GM19452 (cell line): ENCODE measurements around the gene CACNA1A.
A peak's percentile ranks its signal among the peaks of the same experiment; 100 is the strongest.
"Not testable (repeated sequence)": the region's sequence is repeated elsewhere in the genome, so short reads cannot be mapped to it uniquely, and the experiment has no call there.

Experiments
- ATAC-seq: cut with Tn5 transposase; IDR thresholded peaks from one replicate; pipeline ENCODE4 v1.9.1; 2021; ENCODE audit not compliant: unreplicated experiment

The CACNA1A gene

DNA sequence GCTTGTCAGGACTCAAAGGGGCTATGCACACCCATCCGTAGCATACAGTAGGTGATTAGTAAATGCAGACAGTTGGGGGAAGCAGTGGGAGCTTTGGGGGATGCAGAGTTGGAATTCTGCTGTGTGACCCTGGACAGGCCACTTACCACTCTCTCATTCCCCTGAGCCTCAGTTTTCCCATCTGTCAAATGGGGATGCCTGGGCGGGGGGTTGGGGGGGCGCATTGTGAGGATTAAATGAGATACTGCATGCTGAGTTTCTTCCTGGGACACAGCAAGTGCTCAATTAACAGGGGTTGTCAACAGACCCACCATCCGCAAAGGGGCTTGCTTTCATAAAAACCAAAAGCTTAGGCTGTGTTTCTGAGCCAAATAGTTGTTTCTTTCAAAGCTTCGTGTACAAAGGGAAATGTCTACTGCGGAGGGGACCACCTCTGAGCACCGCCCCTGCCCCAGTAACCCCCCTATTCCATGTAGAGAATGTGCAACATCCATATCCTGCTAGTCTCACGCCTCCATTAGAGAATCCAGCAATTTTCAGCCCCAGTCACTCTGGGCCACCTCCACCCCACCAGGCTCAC lies 223.7 kb downstream of the CACNA1A start:
- no peak for ATAC-seq

DNA sequence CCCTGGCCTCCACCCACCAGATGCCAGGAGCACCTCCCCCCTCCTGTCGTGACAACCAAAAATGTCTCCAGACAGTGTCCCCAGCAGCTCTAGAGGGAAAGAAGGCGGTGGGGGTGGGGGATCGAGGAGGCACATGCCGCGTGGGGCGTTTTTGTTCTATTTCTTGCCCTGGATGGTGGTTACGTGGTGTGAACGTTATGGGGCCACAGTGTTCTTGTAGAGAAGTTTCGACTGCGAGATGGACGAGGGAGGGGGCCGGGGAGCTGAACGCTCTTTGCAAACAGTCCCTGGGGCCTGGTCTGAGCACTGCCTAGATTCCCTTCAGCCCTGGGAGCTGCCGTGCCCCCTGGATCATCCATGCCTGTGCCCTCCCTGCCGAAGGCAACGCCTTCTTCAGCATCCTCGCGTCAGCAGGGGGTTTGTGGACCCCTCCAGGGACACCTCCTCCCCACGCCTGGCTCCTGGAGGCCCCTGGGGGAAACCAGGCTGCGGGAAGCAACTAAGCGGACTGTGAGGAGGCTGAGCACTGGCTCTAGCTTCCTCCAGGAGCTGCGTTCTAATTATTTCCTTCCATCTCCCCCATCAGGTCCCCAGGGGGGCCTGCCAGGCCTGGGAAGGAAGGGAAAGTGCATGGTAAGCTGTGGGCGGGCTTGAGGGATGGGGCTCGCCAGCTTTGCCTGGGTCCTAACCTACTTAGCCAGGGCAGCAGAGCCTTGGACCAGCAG lies 224.6 kb downstream of the CACNA1A start:
- no peak for ATAC-seq

DNA sequence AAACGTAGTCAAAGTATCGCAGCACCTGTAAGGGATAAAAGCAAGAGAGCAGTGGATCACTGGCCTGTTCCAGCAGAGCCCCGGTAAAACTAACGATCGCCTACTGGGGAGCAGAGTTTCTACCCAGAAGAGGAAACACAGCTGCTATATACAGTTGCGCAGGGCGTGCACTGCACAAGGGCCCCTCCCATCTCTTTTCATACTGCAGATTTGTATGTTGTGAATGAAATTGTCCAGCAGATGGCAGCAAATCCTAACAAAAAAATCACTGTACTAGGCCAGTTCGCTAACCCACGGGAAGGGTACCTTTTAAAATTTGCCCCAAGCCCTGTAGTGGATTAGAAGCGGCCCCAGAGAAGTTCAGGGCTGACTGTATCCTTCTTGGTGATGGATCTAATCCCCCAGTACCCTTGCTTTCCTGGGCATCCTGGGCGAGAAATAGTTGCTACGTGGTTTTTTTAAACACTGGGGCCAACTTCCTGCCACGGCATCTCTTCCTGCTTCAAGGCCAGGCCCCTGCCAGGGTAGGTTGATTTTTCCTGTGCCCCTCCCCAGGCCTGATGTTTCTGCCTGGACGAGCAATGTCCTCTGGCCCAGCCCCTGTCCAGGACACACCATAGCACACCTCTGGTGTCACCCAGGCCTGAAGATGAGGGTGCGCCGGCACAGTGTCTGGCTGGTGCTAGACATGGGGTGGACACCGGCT lies 229.0 kb downstream of the CACNA1A start:
- no peak for ATAC-seq

DNA sequence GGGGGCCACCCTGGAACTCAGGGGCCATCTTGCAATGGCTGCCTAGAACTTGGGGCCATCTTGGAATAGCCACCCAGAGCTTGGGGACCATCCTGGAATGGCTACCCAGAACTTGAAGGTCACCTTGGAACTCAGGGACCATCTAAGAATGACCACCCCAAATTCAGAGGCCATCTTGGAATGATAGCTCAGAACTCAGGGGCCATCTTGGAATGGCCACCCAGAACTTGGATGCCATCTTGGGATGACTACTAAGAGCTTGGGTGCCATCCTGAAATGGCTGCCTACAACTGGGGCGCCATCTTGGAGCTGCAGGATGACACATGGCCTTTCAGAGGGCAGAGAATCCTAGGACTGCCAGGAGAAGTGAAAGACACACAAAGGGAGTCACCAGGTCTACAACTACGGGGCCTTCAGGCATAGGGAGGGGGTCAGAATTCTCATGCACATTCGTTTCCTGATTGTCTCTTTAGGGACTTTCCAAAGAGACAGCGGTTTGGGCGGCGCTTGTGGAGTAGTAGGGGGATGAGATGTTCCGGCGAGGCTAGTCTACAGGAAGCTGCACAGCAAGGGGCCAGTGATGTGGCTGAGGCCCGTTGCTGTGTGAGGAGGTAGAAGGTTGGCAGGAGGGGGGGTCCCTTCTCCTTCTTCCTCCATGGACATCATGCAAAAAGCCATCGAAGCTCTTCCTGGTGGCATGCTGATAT lies 231.1 kb downstream of the CACNA1A start:
- ATAC-seq = no peak

DNA sequence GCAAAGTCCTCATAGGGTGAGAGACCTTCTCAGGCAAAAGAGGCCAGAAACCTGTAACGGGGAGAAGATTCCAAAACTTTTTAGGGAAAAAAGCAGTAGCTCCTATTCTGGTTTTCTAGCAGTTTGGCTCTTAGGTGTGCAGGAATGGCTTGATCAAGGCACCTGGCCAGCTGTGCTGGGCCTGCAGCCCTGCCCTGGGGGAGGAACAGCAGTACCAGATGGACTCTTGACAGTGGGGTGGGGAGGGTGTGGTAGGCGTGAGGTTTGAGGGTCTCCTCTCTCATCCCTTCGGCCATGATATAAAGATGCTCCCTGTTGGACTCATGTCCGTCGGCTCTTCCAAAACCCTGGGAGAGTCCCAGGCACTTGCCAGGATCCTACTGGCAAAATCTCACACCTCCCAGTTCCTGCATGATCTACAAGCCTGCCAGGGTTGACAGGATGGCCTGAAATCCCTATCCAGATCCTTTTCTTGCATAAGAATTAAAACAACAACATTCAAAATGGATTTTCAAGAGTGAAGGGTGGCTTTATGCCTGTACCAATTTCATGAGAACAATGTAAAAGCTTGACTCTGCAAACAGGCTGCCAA lies 235.7 kb downstream of the CACNA1A start:
- no peak for ATAC-seq

- ATAC-seq = no peak
Observed at GRCh38 chr19:13269348-13269747, 236.9 kb downstream of the CACNA1A start.

DNA sequence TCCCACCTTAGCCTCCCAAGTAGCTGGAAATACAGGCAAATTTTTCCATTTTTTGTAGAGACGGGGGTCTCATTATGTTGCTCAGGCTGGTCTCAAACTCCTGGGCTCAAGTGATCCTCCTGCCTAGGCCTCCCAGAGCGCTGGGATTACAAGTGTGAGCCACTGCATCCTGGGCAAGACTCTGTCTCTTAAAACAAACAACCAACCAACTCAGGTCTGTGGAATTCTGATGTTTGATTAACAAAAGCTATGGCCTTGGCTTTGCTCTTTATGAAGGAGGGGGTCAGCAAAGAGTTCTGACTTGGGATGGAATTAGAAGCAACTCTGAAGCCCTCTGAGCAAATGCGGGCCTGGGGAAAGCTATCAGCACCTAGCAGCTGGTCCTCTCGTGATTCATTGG lies 238.4 kb downstream of the CACNA1A start:
- ATAC-seq = no peak

GRCh38 chr19:13267131-13267530 lies 239.1 kb downstream of the CACNA1A start:
- no peak for ATAC-seq

DNA sequence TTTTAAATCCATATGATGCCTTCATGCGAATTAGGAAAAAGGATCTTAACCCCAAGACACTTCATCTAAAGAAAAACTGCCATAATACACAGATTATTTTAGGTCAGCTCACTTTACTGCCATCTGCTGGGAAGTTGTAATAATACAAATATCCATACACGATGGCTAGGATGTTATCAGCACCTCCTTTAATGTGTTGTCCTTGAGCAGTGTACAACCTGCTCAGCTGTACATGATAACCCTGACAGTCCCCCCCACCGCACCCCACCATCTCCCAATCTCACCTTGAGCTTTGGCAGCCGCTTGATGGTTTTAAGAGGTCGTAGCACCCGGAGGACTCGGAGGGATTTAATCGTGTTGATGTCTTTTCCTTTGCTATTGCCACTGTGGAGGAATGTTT lies 243.8 kb downstream of the CACNA1A start:
- ATAC-seq = no peak

DNA sequence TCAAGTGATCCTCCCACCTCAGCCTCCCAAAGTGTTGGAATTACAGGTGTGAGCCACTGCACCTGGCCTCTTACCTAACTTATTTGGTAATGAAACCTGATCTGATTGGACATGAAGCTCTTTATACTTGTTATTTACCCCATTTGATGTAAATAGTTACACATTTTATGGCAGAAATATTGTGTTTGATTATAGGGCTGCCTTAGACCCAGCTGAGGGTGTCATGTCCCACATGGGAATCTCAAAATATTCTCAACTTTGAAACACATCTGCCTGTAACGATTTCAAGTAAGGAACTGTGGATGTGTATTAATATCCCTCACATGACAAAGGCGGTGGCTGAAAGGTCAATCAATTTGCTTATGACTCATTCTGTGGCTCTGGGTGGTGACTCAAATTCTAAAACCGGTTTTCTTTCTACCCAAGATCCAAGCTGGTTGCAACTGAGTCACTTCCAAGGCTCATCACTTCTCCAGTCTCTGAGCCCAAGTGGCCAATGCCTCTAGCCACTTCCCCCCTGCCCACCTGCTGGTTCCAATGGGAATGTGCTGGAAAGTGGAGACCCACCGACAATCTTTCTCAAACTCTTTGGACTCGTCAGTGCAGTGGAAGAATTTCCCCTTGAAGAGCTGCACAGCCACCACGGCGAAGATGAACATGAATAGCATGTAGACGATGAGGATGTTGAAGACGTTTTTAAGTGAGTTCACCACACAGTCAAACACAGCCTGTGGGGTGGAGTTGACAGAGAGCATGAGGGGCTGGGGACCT lies 245.2 kb downstream of the CACNA1A start:
- peak; percentile 76 for ATAC-seq

DNA sequence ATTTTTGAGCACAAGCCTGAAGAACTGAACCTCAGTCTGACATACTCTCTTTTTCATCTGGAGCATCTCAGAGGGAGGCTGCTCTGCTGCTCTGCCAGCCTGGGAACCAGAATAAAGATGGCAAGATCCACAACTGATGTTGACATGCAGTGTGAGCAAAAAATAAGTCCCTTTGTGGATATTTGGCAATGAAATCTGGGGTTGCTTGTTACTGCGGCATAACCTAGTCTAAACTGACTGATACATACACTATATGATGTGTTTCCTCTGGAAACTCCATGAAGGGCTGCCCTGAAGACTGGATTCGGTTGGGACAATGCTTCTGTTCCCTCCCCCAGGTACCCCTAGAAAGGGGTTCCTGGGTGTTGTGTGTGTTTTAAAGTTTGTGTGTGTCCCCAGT lies 249.4 kb downstream of the CACNA1A start:
- no peak for ATAC-seq

DNA sequence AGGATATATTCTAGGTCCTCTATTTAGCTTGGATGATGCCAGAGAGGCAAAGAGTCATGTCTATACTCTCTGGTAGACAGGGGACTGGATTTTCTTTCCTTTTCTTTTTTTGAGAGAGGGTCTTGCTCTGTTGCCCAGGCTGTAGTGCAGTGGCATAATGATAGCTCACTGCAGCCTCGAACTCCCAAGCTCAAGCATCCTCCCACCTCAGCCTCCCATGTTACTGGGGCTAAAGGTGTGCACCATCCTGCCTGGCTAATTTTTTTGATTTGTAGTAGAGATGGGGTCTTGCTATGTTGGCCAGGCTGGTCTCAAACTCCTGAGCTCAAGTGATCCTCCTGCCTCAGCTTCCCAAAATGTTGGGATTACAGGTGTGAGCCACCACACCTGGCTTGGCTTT lies 249.9 kb downstream of the CACNA1A start:
- ATAC-seq = not testable (repeated sequence)

DNA sequence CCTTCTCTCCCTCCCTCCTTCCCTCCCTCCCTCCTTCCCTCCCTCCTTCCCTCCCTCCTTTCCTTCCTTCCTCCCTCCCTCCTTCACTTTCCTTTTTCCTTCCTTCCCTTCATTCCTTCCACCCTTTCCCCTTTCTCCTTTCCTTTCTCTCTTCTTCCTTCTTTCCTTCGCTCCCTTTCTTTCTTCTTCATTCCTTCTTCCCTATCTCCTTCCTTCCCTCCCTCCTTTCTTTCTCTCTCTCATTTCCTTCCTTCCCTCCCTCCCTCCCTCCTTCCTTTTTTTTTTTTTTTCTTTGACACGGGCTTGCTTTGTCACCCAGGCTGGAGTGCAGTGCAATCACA lies 250.6 kb downstream of the CACNA1A start:
- no peak for ATAC-seq

DNA sequence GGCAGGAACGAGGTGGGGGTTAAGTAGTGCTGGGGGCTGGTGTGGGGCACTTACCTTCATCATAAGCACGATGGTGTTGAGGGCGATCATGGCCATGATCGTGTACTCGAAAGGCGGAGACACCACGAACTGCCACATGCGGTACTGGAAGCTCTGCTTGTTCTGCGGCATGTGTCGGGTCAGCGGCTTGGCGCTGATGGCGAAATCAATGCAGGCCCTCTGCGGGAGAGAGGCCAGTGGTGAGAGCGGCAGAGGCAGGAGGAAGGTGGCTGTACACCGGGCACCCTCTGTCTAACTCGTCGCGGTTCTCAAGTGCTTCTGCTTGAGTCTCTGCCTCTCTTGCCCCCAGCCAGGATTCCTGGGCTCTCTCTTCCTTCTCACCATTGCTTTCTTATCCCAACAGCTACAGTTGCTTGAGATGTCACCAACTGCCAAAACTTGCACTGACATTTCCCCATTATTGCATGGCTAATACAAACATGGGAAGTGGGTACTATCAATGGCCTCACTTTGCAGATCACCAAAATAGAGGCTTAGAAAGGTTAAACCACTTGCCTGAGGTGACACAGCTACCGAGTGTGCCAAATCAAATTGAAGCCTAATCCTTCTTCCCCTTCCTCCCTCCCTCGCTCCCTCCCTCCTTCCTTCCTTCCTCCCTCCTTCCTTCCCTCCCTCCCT lies 251.1 kb downstream of the CACNA1A start:
- ATAC-seq = no peak

DNA sequence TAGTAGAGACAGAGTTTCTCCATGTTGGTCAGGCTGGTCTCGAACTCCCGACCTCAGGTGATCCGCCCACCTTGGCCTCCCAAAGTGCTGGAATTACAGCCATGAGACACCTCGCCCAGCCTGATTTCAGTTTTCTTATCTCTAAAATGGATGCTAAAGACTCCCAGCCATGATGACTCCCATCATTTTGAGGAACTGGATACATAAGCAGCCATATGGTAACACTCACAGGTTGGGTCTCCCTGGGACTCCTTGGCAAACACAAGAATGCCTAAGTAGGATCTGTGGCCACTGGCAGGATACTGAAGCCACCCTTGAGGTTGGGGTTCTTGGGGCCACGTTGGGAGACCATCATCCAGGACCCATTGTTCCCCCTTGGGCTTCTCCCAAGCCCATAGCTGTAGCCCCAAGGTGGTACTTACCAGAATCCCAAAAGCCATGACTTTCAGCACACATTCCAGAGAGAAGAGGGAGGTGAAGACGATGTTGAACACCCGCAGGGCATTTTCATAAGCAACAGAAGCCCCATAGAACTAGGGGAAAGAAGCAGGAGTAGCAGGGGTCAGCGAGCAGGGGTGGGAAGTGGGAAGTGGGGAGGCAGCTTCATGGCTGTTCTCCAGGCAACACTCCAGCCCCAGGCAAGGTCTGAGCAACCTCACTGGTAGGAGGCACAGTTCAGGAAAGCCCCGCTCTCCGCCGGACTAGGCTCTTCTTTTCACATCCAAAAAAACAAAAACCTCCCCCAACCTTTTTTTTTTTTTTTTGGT lies 253.5 kb downstream of the CACNA1A start:
- no peak for ATAC-seq

DNA sequence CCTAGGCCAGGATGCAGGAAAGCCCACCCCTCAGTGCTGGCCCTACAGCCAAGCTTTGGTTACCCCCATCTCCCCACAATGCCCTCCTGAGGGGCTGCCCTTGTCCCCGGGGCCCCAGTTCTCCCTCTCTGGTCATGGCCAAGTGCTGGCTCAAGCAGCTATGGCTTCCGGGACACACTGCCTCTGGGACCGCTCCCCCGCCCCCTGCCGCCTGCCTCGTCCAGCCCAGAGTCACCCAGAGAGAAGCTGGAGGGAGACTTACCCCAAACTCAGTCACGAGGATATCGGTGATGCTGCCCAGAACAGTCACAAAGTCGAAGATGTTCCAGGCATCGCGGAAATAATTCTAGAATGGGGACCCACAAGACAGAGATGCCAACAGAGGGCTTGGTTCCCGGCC lies 261.4 kb downstream of the CACNA1A start:
- no peak for ATAC-seq

DNA sequence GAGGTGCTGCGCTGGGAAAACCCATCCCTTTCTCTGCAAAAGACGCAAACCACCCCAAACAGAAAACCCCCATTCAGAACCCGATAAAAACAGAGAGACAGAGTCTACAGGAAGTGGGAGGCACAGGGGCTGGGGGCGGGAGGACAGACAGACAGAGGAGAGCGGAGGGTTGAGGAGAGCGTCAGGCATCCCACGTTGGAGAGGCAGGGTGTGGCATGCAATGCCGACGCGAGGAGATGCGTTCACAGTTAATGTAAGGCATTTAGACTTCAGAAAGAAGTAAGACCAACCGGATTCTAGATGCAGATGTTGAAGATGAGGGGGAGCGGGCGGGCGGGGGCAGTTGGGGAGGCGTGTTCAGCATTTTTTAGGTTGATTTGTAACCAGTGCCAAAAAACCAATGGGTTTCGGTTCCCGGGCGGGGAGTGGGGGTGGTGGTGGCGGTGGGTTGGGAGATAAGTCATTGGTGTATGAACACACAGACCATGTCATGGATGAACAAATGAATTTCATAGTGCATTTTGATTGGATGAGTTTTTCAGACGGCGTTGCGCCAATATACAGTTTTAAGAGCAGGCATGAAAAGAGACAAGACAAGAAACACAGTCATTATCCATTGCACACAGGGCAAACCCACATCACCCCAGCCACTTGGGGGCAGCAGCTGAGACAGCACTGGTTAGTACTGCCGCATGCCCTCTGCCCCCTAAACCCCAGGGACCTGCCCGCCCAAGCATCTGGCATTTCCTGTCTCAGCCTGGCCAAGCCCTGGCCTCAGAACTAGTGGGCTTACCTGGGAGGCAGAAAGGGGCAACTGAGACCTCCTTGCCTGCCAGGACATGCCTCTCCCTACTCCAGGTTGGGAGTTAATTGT lies 264.8 kb downstream of the CACNA1A start:
- ATAC-seq = no peak

DNA sequence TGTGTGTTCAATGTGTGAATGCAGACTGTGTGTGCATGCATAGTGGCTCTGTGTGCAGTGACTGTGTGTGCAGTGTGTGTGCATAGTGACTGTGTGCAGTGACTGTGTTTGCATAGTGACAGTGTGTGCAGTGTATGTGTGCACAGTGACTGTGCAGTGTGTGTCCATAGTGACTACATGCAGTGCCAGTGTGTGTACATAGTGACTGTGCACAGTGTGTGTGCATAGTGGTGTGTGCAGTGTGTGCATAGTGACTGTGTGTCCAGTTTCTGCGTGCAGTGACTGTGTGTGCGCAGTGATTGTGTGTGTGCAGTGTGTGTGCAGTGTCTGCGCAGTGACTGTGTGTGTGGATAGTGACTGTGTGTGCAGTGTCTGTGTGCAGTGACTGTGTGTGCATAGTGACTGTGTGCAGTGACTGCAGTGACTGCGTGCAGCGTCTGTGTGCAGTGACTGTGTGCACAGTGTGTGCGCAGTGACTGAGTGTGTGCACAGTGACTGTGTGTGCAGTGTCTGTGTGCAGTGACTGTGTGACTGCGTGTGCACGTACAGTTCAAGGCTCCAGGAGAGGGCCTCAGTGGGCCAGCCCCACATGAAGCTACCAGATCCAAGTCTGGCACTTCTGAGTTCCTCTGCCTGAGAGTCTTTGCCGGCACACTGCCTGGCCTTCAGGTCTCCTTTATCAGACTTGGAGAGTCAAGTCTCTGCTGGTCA lies 265.8 kb downstream of the CACNA1A start:
- no peak for ATAC-seq
